Epidermal melanocyte (primary cell): ENCODE data around the gene ZNF280B.
"Not testable (repeated sequence)": the region's sequence is repeated elsewhere in the genome, so short reads cannot be mapped to it uniquely, and the experiment has no call there.

Experiments
- DNase-seq: peaks from one replicate; pipeline ENCODE4 v3.0.0; 2011; ENCODE audit warnings: low spot score; ENCODE audit not compliant: insufficient read length

Gene ZNF280B

GRCh38 chr22:22535662-22536061 is 27.1 kb upstream of the ZNF280B start:
- DNase-seq, result no peak

- DNase-seq, result no peak
Measured at GRCh38 chr22:22534604-22535415, 26.3 kb upstream of the ZNF280B start.

DNA sequence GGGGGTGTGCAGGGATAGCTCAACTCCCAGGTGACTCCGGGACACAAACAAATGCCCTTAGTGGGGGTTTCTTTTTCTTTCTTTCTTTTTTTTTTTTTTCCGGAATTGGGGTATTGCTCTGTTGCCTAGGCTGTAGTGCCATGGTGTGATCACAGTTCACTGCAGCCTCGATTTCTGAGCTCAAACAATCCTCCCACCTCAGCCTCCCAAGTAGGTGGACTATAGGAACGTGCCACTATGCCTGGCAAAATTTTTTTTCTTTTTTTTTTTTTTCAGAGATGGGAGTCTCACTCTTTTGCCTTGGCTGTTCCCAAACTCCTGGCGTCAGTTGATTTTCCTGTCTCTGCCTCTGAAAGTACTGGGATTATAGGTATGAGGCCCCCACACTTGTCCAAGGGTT is 25.3 kb upstream of the ZNF280B start:
- no peak for DNase-seq

GRCh38 chr22:22533417-22533816 is 24.9 kb upstream of the ZNF280B start:
- DNase-seq, result no peak

DNA sequence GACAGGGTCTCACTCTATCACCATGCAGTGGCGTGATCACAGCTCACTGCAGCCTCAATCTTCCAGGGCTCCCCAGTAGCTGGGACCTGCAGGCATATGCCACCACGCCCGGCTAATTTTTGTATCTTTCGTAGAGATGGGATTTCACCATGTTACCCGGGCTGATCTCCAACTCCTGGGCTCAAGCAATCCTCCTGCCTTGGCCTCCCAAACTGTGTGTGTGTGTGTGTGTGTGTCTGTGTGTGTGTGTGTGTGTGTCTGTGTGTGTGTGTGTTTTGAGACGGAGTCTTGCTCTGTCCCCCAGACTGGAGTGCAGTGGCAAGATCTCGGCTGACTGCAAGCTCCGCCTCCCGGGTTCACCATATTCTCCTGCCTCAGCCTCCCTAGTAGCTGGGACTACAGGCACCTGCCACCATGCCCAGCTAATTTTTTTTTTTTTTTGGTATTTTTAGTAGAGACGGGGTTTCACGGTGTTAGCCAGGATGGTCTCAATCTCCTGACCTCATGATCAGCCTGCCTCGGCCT is 24.1 kb upstream of the ZNF280B start:
- not testable (repeated sequence) for DNase-seq

DNA sequence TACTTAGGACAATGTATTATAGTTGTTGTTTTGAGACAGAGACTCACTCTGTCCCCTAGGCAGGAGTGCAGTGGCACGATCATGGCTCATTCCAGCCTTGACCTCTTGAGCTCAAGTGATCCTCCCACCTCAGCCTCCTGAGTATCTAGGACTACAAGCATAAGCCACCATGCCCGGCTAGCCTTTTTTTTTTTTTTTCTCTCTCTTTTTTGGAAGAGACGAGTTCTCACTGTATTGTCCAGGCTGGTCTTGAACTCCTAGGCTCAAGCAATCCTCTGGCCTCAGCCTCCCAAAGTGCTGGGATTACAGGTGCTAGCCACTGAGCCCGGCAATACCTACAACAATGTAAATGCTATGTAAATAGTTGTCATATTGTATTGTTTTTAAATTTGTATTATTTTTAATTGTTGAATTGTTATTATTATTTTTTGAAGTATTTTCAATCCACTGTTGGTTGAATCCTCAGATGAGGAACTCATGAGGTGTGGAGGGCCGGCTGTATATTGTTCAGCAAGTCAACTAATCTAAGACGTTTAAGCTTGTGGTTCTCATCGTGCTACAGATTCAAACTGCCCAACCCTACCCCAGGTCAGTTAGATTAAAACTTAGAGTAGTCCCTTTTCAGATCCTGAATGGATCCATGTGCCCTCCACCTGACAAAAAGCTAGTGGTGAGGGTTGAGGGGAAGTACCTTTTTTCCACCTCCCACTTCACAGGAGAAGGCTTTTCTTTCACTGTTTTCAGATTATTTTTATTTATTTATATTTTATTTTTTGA is 23.4 kb upstream of the ZNF280B start:
- no peak for DNase-seq

DNA sequence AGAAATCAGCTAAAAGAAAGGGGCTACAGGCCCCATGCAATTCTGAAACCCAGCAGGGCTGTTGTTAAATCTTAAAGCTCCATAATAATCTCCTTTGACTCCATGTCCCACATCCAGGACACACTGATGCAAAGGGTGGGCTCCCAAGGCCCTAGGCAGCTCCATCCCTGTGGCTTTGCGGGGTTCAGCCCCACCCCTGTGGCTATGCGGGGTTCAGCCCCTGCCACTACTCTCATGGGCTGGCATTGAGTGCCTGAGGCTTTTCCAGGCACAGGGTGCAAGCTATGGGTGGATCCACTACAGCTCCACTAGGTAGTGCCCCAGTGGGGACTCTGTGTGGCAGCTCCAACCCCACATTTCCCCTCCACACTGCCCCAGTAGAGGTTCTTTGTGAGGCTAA is 20.2 kb upstream of the ZNF280B start:
- no peak for DNase-seq

DNA sequence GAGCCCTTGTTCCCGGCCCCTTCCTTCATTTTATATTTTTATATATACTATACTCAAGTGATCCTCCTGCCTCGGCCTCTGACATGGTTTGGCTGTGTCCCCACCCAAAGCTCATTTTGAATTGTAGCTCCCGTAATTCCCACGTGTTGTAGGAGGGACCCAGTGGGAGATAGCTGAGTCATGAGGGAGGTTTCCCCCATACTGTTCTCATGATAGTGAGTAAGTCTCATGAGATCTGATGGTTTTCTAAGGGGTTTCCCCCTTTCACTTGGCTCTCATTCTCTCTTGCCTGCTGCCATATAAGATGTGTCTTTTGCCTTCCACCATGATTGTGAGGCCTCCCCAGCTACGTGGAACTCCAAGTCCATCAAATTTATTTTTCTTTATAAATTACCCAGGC is 18.8 kb upstream of the ZNF280B start:
- DNase-seq, result no peak

DNA sequence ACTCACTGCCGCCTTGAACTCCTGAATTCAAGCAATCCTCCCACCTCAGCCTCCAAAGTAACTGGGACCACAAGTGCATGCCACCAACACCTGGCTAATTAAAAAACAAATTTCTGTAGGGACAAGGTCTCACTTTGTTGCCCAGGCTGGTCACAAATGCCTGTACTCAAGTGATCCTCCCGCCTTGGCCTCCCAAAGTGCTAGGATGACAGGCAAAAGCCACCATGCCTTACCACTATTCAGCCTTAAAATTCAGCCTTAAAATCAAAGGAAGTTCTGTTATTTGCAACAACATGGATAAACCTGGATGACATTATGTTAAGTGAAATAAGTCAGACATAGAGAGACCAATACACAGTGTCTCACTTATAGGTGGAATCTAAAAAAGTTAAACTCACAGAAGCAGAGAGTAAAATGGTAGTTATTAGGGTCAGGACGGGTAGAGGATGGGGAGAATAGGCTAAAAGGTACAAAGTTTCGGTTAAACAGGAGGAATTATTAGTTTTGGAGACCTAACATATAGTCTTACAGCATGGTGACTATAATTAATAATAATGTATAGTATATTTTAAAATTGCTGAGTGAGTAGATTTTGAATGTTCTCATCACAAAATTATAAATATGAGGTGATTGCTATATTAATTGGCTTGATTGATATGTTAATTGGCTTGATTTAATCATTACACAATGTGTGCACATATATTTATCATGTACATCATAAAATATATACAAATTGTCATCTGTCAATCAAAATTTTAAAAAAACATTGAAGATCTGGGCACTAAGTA is 17.8 kb upstream of the ZNF280B start:
- DNase-seq, result no peak

GRCh38 chr22:22523494-22523893 is 15.0 kb upstream of the ZNF280B start:
- DNase-seq, result no peak

GRCh38 chr22:22521631-22522030 is 13.1 kb upstream of the ZNF280B start:
- DNase-seq, result no peak

GRCh38 chr22:22520667-22521602 is 12.4 kb upstream of the ZNF280B start:
- no peak for DNase-seq

DNA sequence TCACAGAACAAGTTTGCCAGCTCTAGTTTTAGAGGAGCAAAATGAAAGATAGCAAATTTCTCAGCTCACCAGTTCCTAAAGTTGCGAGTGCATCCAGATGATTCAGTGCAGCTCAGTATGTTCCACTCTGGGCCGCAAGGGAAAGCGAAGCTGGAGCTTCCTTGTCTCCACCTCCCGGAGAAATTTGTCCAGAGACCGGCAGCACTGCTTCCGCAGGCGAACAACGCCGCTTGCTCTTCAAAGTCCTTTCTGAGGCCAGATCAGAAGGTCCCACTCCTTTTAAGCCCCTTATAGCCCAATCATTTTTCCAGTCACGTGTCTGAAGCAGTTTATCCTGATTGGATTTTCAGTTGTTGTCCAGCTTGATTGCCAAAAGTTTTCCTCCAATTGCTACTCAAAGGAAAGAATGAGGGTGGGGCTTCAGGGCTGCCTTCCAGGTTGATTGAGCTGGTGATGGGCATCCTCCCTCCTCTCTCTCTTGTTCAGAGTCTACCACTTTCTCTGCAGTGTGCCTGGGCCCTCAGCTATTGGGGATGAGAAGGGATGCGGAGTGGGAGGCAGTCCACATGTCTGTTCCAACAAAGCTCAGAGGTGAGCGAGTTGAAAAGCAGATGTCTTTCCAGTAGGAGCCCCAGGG is 11.6 kb upstream of the ZNF280B start, which contains the start of gene ZNF280A:
Gene ZNF280A (minus strand): TSS at position 251 of the 637 bp plus-strand sequence. CDS start 4,640 bp downstream, outside the sequence.
- no peak for DNase-seq

- no peak for DNase-seq
Measured at GRCh38 chr22:22519591-22519990, 11.0 kb upstream of the ZNF280B start.

DNA sequence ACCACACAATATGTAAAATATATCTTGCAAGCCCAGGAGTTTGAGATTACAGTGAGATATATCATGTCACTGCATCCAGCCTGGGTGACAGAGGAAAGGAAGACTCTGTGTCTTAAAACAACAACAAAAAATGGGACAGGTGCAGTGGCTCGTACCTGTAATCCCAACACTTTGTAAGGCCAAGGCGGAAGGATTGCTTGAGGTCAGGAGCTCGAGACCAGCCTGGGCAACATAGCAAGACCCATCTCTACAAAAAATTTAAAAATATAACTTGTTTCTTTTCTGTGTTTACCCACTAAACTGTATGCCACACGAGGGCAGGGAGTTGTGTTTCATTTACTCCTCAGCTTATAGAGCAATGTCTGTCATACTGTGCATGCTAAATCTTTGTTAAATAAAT is 8.4 kb upstream of the ZNF280B start:
- no peak for DNase-seq

DNA sequence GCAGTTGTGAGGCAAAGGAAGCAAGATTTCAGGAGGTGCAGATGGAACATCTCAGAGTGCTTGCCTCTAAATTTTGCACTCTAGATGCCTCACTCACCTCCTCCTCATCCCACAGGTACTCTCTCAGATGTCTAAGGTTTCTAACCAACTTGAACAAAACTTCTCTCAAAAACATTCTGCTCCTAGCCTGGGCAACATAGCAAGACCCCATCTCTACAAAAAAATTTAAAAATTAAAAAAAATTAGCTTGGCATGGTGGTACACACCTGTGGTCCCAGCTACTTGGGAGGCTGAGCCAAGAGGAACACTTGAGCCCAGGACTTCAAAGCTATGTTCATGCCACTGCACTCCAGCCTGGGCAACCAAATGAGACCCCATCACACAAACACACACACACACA is 7.3 kb upstream of the ZNF280B start:
- DNase-seq, result no peak

DNA sequence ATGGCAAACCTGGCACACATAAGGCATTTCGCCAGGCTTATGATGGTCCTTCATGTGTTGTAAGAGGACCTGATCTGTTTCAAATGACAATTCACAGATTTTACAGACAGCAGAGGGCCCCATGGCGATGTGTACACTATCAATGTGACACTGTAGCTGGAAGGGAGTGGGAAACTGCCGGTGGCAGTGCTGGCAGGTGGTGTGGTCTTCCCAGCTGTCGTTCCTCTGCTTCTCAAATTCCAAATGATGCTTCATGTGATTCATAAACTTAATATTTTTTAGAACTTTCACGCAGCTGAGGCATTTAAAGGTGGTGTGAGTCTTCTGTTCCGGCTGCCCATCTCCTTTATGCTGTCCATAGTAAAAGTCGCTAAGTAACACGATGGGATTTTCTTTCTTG is 5.9 kb upstream of the ZNF280B start:
- DNase-seq, result not testable (repeated sequence)

DNA sequence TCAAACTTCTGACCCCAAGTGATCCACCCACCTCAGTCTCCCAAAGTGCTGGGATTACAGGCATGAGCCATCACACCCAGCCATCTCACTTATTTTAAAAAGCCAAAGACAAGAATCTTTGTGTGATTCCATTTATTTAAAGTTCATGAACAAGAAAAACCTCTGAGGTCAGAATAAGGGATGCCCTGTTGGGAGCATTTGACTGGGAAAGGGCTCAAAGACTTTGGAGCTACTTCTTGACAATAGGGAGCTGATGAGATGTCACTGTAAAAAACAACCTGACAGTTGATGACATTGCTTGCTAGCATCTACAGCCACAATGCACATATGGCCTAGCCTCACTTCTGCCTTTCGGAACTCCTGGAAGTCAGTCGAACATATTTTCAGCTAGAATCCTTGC is 5.1 kb upstream of the ZNF280B start:
- DNase-seq, result no peak

GRCh38 chr22:22512951-22513350 is 4.4 kb upstream of the ZNF280B start:
- DNase-seq, result no peak

DNA sequence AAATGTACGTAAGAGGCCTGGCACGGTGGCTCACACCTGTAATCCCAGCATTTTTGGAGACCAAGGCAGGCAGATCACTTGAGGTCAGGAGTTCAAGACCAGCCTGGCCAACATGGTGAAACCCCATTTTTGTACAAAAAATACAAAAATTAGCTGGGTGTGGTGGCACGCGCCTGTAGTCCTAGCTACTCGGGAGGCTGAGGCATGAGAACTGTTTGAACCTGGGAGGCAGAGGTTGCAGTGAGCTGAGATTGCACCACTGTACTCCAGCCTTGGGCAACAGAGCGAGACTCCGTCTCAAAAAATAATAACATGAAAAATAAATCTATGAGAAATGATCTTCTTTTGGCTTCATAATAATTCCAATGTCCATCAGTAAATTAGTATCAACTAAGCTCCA is 2.3 kb upstream of the ZNF280B start:
- not testable (repeated sequence) for DNase-seq
